KOPT-K1 (cell line): Measurements from ENCODE around the gene ANKRD62.
"Not testable (repeated sequence)": the region's sequence is repeated elsewhere in the genome, so short reads cannot be mapped to it uniquely, and the experiment has no call there.

Experiments
- H3K27ac ChIP-seq: fragments of 200-600 bp; sonication (generic); 2 replicates; pipeline ENCODE4 v1.5.1; 2016; ENCODE audit warnings: antibody characterized with exemption, mild to moderate bottlenecking, low read depth, low read length; ENCODE audit not compliant: poor library complexity, severe bottlenecking
- H3K36me3 ChIP-seq: fragments of 200-600 bp; sonication (generic); 2 replicates; pipeline ENCODE4 v1.5.1; 2017; ENCODE audit warnings: antibody characterized with exemption, mild to moderate bottlenecking, low read length, moderate library complexity; ENCODE audit not compliant: insufficient read depth
- H3K9me3 ChIP-seq: fragments of 200-600 bp; sonication (generic); 2 replicates; pipeline ENCODE4 v1.5.1; 2017; ENCODE audit warnings: antibody characterized with exemption, low read length, mild to moderate bottlenecking; ENCODE audit not compliant: insufficient read depth, poor library complexity, severe bottlenecking

ANKRD62 gene

GRCh38 chr18:12059334-12060181, 34.1 kb upstream of the ANKRD62 start:
- Histone ChIP-seq H3K9me3 (no peaks in the 10 kb centered on the region), H3K36me3 (no peaks in the 10 kb centered on the region), H3K27ac (no peak overlapping the region)

DNA sequence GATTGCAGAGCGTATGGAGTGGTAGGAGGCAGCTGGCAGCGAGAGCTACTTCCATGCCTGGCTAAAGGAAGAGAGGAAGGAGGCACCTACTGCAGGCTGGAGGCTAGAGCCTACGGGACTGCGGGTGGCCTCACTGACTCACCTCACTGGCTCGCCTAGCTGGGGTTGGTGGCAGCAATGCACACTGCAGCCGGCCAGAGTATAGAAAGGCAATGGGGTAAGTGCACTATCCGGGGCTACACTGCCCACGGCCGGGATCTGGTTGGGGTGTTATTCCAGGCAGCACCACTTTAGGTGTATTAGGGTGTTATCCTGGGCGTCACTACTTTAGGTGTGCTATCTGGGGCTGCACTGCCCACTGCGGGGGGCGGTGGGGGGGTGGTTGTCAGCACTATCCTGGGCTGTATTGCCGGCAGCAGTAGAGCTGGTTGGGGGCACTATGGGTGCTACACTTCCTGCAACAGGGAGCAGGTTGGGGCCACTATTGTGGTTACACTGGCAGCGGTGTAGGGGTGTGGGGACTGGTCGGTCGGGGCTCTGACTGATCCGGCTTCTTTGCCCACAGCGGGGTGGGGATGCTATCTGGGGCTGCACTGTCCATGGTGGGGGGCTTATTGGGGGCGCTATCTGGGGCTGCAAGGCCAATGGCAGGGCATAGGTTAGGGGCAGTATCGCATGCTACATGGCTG, 33.3 kb upstream of the ANKRD62 start:
- Histone ChIP-seq H3K9me3 (no peaks in the 10 kb centered on the region), H3K27ac (no peak overlapping the region)

GRCh38 chr18:12061685-12062084, 32.0 kb upstream of the ANKRD62 start:
- no peaks in the 10 kb centered on the region for H3K36me3 ChIP-seq
- no peak overlapping the region for H3K27ac ChIP-seq
- no peaks in the 10 kb centered on the region for H3K9me3 ChIP-seq

More for the DNA sequence above, 33.3 kb upstream of the ANKRD62 start:
- no peaks in the 10 kb centered on the region for H3K36me3 ChIP-seq

DNA sequence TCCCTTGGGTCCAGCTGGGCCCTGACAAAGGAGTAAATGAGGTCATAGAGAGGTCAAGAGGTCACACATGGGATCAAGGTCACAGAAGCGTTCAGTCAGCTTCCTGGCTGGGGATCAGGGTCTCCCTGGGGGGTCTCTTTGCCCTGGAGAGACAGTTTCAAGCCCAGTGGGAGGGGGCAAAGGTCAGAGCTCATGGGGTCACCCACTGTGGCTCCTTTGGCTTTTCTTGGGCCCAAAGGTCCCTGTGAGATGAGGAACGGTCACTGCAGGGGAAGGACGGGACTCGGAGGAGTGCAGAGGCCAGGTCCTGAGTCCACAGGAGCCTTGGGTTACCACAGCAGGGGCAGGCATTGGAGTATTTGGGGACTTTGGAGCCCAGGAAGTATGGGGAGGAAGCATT, 30.7 kb upstream of the ANKRD62 start:
- Histone ChIP-seq H3K36me3 (no peaks in the 10 kb centered on the region), H3K9me3 (no peaks in the 10 kb centered on the region), H3K27ac (no peak overlapping the region)

- Histone ChIP-seq H3K36me3 (no peaks in the 10 kb centered on the region), H3K9me3 (no peaks in the 10 kb centered on the region), H3K27ac (no peak overlapping the region)
Observed at GRCh38 chr18:12064086-12064763, 29.4 kb upstream of the ANKRD62 start.

DNA sequence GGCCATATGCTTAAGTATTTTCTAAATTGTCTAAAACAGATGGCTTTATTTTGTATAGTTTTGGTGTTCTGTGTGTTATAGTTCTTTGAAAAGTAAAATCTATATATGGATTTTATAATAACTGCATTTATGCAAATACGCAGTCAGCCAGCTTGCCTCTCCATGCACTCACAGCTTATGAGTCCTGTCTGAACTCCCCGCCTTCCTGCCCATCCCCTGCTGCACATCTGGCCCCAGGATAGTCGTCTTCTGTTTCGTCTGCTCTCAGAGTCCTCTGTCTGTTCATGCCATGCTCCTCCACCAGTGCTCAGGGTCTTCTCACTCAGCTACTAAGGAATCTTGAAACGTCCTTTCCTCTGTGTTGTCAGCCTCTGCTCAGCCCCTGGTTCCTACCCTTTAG, 28.2 kb upstream of the ANKRD62 start:
- H3K27ac ChIP-seq, result no peak overlapping the region
- H3K9me3 ChIP-seq, result no peaks in the 10 kb centered on the region
- no peaks in the 10 kb centered on the region for H3K36me3 ChIP-seq

- H3K36me3 ChIP-seq, result no peaks in the 10 kb centered on the region
- H3K27ac ChIP-seq, result no peak overlapping the region
Observed at GRCh38 chr18:12066910-12067511, 26.6 kb upstream of the ANKRD62 start.

GRCh38 chr18:12067671-12068070, 26.0 kb upstream of the ANKRD62 start:
- Histone ChIP-seq H3K36me3 (no peaks in the 10 kb centered on the region), H3K9me3 (no peaks in the 10 kb centered on the region), H3K27ac (no peak overlapping the region)

More at GRCh38 chr18:12066910-12067511, 26.6 kb upstream of the ANKRD62 start:
- no peaks in the 10 kb centered on the region for H3K9me3 ChIP-seq

DNA sequence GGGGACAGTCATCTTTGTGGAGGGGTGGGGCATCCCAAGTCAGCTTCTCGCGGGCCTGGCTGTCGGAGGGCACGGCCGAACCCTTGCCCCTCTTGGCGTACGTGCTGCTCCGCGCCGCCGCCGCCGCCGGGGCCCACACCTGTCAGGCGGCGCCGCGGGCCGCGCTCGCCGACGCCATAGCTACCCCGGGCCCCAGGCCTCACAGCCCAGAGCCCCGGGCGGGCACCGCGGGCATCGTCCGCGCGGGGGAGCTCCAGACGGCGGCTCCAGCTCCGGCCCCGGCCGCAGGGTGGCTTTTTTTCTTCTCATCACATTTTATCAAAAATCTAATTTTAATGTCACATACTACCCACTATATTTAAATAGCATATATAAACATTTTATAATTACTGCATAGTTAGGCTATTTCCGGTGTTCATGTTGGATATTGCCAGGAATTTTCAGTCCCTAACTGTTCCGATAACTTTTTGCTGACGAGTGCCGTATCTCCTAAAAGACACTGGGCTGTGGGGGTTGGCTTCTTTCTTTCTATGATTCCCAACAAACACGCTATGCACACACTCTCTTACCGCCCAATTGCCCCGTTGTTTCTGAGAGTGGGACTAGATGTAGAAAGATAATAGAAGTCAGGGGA, 25.2 kb upstream of the ANKRD62 start:
- H3K9me3 ChIP-seq, H3K36me3 ChIP-seq, H3K27ac ChIP-seq: not testable (repeated sequence)

- no peaks in the 10 kb centered on the region for H3K36me3 ChIP-seq
- no peaks in the 10 kb centered on the region for H3K9me3 ChIP-seq
- H3K27ac ChIP-seq, result no peak overlapping the region
Observed at GRCh38 chr18:12068950-12069320, 24.7 kb upstream of the ANKRD62 start.

GRCh38 chr18:12071066-12071465, 22.6 kb upstream of the ANKRD62 start:
- H3K27ac ChIP-seq, H3K36me3 ChIP-seq: not testable (repeated sequence)

GRCh38 chr18:12072996-12073395, 20.6 kb upstream of the ANKRD62 start:
- no peaks in the 10 kb centered on the region for H3K9me3 ChIP-seq
- H3K36me3 ChIP-seq, result no peaks in the 10 kb centered on the region
- no peak overlapping the region for H3K27ac ChIP-seq

More at GRCh38 chr18:12071066-12071465, 22.6 kb upstream of the ANKRD62 start:
- not testable (repeated sequence) for H3K9me3 ChIP-seq

DNA sequence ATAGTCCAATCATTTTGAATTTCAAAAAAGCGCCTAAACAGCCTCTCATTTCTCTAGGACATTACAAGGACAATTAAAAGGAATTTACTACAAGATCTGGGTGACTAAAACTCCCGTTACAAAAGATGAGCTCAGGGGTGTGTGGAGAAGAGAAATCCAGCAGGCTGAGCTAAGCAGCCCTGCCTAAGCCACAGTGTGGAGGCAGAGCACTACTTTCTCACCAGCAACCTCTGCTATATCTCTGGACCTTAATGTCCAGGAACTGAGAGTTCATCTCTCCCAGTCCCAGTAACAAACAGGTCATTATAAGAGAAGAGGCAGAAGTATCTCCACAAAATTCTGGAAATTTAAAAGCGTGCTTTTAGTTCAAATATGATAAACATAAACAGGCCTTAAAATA, 18.9 kb upstream of the ANKRD62 start:
- no peak overlapping the region for H3K27ac ChIP-seq
- no peaks in the 10 kb centered on the region for H3K9me3 ChIP-seq
- no peaks in the 10 kb centered on the region for H3K36me3 ChIP-seq

- Histone ChIP-seq H3K9me3 (no peaks in the 10 kb centered on the region), H3K27ac (no peak overlapping the region), H3K36me3 (no peaks in the 10 kb centered on the region)
Observed at GRCh38 chr18:12076424-12077140, 17.1 kb upstream of the ANKRD62 start.
